ENCODE data around the gene RILPL2.
"Not testable (repeated sequence)": the region's sequence is repeated elsewhere in the genome, so short reads cannot be mapped to it uniquely, and the experiment has no call there.

RILPL2 gene

DNA sequence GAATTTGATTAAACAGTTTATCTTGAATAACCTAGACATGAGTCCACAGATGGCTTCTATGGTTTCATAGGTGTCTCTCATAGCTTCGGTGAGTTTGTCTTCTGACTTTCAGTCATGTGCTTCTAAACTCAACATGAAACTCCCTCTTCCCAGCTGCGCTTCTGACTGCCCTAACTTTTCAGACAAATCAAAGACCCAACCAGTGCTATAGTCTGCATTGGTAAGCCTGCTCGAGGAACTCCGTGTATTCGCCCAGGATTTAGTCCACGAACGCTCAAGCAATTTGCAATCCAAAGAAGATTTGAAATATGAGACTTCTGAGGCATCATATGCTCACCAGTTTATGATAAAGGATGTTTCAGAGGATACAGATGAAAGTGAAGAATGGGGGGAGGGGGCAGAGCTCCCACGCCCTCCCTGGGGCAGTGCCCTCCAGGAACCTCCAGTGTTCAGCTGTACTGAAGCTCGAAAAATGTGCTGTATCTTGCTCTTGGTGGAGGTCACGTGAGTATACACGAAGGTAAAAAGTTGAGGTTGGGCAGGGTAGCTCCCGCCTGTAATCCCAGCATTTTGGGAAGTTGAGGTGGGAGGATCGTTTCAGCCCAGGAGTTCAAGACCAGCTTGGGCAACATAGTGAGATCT is 5.2 kb upstream of the RILPL2 start:
- ATAC-seq, result no peak
- TF ChIP-seq ZNF70 (CRISPR knock-in tag; IDR thresholded peaks at IDR 0.05), result no peak
- TF ChIP-seq, protein P1, sequence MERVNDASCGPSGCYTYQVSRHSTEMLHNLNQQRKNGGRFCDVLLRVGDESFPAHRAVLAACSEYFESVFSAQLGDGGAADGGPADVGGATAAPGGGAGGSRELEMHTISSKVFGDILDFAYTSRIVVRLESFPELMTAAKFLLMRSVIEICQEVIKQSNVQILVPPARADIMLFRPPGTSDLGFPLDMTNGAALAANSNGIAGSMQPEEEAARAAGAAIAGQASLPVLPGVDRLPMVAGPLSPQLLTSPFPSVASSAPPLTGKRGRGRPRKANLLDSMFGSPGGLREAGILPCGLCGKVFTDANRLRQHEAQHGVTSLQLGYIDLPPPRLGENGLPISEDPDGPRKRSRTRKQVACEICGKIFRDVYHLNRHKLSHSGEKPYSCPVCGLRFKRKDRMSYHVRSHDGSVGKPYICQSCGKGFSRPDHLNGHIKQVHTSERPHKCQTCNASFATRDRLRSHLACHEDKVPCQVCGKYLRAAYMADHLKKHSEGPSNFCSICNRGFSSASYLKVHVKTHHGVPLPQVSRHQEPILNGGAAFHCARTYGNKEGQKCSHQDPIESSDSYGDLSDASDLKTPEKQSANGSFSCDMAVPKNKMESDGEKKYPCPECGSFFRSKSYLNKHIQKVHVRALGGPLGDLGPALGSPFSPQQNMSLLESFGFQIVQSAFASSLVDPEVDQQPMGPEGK (CRISPR knock-in tag; IDR thresholded peaks at IDR 0.05; ENCODE audit: borderline replicate concordance), result no peak
- TF ChIP-seq TCF4 (CRISPR knock-in tag; IDR thresholded peaks at IDR 0.05; ENCODE audit: borderline replicate concordance), result no peak
- TF ChIP-seq ZC3H10 (CRISPR knock-in tag; IDR thresholded peaks at IDR 0.05), result no peak
- TF ChIP-seq PPARA (CRISPR knock-in tag; IDR thresholded peaks at IDR 0.05; ENCODE audit: borderline replicate concordance), result no peak
- TF ChIP-seq, protein P2, sequence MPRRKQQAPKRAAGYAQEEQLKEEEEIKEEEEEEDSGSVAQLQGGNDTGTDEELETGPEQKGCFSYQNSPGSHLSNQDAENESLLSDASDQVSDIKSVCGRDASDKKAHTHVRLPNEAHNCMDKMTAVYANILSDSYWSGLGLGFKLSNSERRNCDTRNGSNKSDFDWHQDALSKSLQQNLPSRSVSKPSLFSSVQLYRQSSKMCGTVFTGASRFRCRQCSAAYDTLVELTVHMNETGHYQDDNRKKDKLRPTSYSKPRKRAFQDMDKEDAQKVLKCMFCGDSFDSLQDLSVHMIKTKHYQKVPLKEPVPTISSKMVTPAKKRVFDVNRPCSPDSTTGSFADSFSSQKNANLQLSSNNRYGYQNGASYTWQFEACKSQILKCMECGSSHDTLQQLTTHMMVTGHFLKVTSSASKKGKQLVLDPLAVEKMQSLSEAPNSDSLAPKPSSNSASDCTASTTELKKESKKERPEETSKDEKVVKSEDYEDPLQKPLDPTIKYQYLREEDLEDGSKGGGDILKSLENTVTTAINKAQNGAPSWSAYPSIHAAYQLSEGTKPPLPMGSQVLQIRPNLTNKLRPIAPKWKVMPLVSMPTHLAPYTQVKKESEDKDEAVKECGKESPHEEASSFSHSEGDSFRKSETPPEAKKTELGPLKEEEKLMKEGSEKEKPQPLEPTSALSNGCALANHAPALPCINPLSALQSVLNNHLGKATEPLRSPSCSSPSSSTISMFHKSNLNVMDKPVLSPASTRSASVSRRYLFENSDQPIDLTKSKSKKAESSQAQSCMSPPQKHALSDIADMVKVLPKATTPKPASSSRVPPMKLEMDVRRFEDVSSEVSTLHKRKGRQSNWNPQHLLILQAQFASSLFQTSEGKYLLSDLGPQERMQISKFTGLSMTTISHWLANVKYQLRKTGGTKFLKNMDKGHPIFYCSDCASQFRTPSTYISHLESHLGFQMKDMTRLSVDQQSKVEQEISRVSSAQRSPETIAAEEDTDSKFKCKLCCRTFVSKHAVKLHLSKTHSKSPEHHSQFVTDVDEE (CRISPR knock-in tag; IDR thresholded peaks at IDR 0.05), result no peak
- no peak for TF ChIP-seq SNAI2 (CRISPR knock-in tag; IDR thresholded peaks at IDR 0.05)
- no peak for TF ChIP-seq ISL1 (CRISPR knock-in tag; IDR thresholded peaks at IDR 0.05)
- no peak for TF ChIP-seq ZNF8 (CRISPR knock-in tag; IDR thresholded peaks at IDR 0.05)
- no peak for TF ChIP-seq ZNF565 (CRISPR knock-in tag; conservative IDR thresholded peaks at IDR 0.05; ENCODE audit: low read depth)

DNA sequence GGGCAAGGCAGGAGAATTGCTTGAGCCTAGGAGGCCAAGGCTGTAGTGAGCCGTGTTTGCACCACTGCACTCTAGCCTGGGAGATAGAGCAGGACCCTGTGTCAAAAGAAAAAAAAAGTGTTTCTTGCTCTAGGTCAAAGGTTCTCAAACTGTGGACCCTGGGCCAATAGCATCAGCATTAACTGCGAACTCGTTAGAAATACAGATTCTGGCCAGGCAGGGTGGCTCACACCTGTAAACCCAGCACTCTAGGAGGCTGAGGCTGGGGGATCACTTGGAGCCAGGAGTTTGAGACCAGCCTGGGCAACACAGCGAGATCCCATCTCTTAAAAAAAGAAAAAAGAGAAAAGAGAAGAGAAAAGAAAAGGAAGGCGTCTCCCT is 858 bp downstream of the RILPL2 start:
- no peak for ATAC-seq
- no peak for TF ChIP-seq ZC3H10 (CRISPR knock-in tag; IDR thresholded peaks at IDR 0.05)
- TF ChIP-seq GLIS3 (CRISPR knock-in tag; IDR thresholded peaks at IDR 0.05), result no peak
- TF ChIP-seq PPARA (CRISPR knock-in tag; IDR thresholded peaks at IDR 0.05; ENCODE audit: borderline replicate concordance), result no peak
- TF ChIP-seq, protein P2 (CRISPR knock-in tag; IDR thresholded peaks at IDR 0.05), result no peak
- no peak for TF ChIP-seq ZNF70 (CRISPR knock-in tag; IDR thresholded peaks at IDR 0.05)
- no peak for TF ChIP-seq RARB (CRISPR knock-in tag; IDR thresholded peaks at IDR 0.05)
- no peak for TF ChIP-seq SNAI2 (CRISPR knock-in tag; IDR thresholded peaks at IDR 0.05)
- TF ChIP-seq POU6F1 (CRISPR knock-in tag; IDR thresholded peaks at IDR 0.05; ENCODE audit: borderline replicate concordance, low read depth), result no peak
- TF ChIP-seq CSDC2 (CRISPR knock-in tag; IDR thresholded peaks at IDR 0.05), result no peak
- no peak for TF ChIP-seq ARNTL (CRISPR knock-in tag; IDR thresholded peaks at IDR 0.05; ENCODE audit: borderline replicate concordance, low read depth)
- TF ChIP-seq TOX (CRISPR knock-in tag; IDR thresholded peaks at IDR 0.05; ENCODE audit: borderline replicate concordance), result no peak
- TF ChIP-seq ZNF565 (CRISPR knock-in tag; conservative IDR thresholded peaks at IDR 0.05; ENCODE audit: low read depth), result no peak
- TF ChIP-seq ZFP30 (CRISPR knock-in tag; IDR thresholded peaks at IDR 0.05), result no peak
- TF ChIP-seq, protein P3, sequence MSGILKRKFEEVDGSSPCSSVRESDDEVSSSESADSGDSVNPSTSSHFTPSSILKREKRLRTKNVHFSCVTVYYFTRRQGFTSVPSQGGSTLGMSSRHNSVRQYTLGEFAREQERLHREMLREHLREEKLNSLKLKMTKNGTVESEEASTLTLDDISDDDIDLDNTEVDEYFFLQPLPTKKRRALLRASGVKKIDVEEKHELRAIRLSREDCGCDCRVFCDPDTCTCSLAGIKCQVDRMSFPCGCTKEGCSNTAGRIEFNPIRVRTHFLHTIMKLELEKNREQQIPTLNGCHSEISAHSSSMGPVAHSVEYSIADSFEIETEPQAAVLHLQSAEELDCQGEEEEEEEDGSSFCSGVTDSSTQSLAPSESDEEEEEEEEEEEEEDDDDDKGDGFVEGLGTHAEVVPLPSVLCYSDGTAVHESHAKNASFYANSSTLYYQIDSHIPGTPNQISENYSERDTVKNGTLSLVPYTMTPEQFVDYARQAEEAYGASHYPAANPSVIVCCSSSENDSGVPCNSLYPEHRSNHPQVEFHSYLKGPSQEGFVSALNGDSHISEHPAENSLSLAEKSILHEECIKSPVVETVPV (CRISPR knock-in tag; IDR thresholded peaks at IDR 0.05), result no peak
- no peak for TF ChIP-seq ZNF8 (CRISPR knock-in tag; IDR thresholded peaks at IDR 0.05)

DNA sequence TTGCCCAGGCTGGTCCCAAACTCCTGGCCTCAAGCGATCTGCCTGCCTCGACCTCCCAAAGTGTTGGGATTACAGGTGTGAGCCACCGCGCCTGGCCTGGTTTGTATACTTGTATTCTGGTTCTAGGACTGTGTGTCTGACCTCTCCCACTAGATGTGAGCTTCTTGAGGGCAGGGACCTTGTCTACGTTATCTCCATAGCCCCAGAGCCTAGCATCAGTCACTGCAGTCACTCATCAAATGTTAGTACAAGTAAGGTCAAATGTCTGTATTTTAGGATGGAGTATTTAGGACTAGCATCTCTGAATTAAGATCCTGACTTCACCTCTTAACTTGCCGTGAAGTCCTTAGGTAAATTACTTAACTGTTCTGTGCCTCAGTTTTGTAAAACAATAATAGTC is 2.9 kb downstream of the RILPL2 start:
- TF ChIP-seq, protein P2 (CRISPR knock-in tag; IDR thresholded peaks at IDR 0.05), result no peak
- no peak for ATAC-seq

DNA sequence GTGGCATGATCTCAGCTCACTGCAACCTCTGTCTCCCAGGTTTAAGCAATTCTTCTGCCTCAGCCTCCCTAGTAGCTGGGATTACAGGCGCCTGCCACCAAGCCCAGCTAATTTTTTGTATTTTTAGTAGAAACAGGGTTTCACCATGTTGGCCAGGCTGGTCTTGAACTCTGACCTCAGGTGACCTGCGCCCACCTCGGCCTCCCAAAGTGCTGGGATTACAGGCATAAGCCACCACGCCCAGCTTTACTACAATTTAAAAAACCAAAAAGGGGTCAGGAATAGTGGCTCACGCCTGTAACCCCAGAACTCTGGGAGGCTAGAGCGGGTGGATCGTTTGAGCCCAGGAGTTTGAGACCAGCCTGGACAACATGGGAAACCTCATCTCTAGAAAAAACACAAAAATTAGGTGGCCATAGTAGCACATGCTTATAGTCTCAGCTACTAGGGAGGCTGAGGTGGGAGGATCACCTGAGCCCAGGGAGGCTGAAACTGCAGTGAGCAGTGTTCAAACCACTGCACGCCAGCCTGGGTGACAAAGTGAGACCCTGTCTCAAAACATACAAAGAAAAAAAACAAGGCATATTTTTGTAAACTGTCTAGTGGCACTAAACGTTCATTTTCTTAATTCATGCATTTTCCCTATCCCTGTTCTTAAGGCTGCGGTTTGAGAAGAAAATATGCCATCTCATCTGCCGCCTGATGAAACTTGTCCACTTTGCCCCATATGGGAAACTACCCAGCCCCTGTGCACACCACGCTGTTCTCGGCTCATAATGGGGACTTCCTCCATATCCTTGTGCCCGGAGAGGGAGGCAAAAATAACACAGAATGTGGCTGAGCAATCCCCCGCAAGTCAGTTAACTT is 4.3 kb downstream of the RILPL2 start:
- not testable (repeated sequence) for ATAC-seq

DNA sequence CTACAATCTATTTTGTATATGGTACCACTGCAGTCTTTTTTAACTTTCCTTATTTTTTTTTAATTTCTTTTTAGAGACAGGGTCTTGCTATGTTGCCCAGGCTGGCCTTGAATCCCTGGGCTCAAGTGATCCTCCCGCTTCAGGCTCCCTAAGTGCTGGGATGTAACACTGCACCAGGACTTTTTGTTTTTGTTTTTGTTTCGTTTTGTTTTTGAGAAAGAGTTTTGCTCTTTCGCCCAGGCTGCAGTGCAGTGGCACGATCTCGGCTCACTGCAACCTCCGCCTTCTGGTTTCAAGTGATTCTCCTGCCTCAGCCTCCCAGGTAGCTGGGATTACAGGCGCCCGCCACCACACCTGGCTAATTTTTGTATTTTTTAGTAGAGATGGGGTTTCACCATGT is 7.4 kb downstream of the RILPL2 start:
- ATAC-seq, result not testable (repeated sequence)

Measured in SK-N-SH treated with all-trans-retinoic acid at 6 μM for 48 hours (cell line).